ENCODE data around the gene UBE2Q1.
A peak's percentile ranks its signal among the peaks of the same experiment; 100 is the strongest.

Gene UBE2Q1

GRCh38 chr1:154577346-154578057 is 19.0 kb upstream of the UBE2Q1 start:
- DNase-seq: no peak

GRCh38 chr1:154575951-154576566 is 17.6 kb upstream of the UBE2Q1 start:
- no peak for DNase-seq

GRCh38 chr1:154575147-154575927 is 16.9 kb upstream of the UBE2Q1 start:
- DNase-seq: no peak

- no peak for DNase-seq
Measured at GRCh38 chr1:154574716-154575115, 16.3 kb upstream of the UBE2Q1 start.

- DNase-seq: peak in 1 of 14 donors; percentile 66
Measured at GRCh38 chr1:154573168-154573510, 14.7 kb upstream of the UBE2Q1 start.

- DNase-seq: peak in 1 of 14 donors; percentile 66
Measured at GRCh38 chr1:154572468-154573167, 14.2 kb upstream of the UBE2Q1 start.

GRCh38 chr1:154571964-154572288 is 13.5 kb upstream of the UBE2Q1 start:
- DNase-seq: no peak

GRCh38 chr1:154571244-154571963 is 12.9 kb upstream of the UBE2Q1 start:
- no peak for DNase-seq

GRCh38 chr1:154568157-154568815 is 9.8 kb upstream of the UBE2Q1 start:
- DNase-seq: no peak

GRCh38 chr1:154567386-154568156 is 9.1 kb upstream of the UBE2Q1 start, which contains the start of gene CHRNB2:
TSS of gene CHRNB2 (plus strand) at chr1:154567778. CDS start at chr1:154568045, 267 bp downstream.
- peak in 8 of 14 donors; percentile 21 to 75 (median 32) for DNase-seq

- no peak for DNase-seq
Measured at GRCh38 chr1:154565876-154566275, 7.4 kb upstream of the UBE2Q1 start.

GRCh38 chr1:154559466-154560044 is 1.1 kb upstream of the UBE2Q1 start:
- peak in 13 of 14 donors; percentile 17 to 90 (median 81) for DNase-seq

GRCh38 chr1:154558720-154559465 is 431 bp upstream of the UBE2Q1 start:
- peak; percentile 91 to 99 (median 98) for DNase-seq

GRCh38 chr1:154557248-154557938 is 1.1 kb downstream of the UBE2Q1 start:
- DNase-seq: no peak

- DNase-seq: no peak
Measured at GRCh38 chr1:154556422-154556821, 2.0 kb downstream of the UBE2Q1 start.

GRCh38 chr1:154553056-154554030 is 5.1 kb downstream of the UBE2Q1 start:
- DNase-seq: no peak

GRCh38 chr1:154552036-154552435 is 6.4 kb downstream of the UBE2Q1 start:
- DNase-seq: no peak

GRCh38 chr1:154551474-154551873 is 7.0 kb downstream of the UBE2Q1 start:
- DNase-seq: no peak

Measured in C1 segment of cervical spinal cord (tissue), 14 donors.